H1 (cell line): ENCODE measurements around the gene RHOV. TPM values are rescaled to one million over a fixed set of nuclear protein-coding genes. Genes with fewer than 3 reads are reported as not detected.

ENCODE experiments used
- polyA plus RNA-seq, 7 experiments: library from polyadenylated mRNA; depleted of rRNA in 3 of 7; stranded (reverse) in 5 of 7; unstranded in 2 of 7; fragments of >200 nt in 5 of 7; fragments of 200-250 nt in 2 of 7; gene quantifications; 1 replicate in 5 of 7; 2 replicates in 1 of 7; 4 replicates in 1 of 7; pipeline versions ENCODE4 v1.2.1 to v1.2.3, GENCODE V29; 2011 to 2013; ENCODE audit warnings: missing spikeins in 2 of 7, mixed read lengths in 2 of 7
- total RNA-seq: library from RNA; stranded (reverse); fragmentation: NEBNext Ultra II Directional; extraction: Animal tissue kit (Norgen Biotek cat#: 25700); gene quantifications from 2 replicates; pipeline ENCODE4 v1.2.1, GENCODE V29; 2021
- TF ChIP-seq, protein P1 (sequence below): IDR thresholded peaks from 2 replicates; pipeline ENCODE4 v1.6.1; 2011; ENCODE audit warnings: low read length, improper control_type of control experiment

RHOV gene
- total and polyA plus RNA-seq, 2 of the 8 experiments (the other 6 are each of a cell fraction or from before 2014, with no cell fraction given) = 1.5 to 2.7 TPM

DNA sequence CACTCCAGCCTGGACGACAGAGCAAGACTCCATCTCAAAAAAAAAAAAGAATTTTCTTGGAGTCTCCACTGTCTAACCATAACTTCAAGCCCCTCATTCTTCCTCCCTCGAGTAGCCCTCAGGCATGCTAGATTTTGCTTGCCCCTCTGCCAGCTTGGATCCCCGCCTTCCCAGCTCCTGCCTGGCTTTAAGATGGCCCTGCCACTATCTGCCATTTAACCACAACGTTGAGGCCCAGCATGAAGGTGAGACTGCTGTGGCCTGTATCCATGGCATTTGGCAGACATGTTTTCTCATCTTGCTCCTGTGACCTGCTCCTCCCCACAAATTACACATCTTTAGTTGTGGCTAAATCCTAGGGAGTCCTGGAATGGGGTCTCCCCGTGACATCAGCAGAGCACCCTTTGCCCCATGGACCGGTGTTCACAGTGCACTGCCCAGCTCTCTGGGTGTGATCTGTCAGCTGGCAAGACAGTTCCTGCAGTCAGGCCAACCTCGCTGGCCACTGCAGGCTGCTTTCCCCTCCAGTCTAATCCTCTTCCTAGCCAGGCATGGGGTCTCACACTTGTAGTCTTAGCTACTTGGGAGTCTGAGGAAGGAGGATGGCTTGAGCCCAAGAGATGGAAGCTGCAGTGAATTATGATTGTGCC lies 30.6 kb upstream of the RHOV start (continued):
- TF ChIP-seq, protein P1, sequence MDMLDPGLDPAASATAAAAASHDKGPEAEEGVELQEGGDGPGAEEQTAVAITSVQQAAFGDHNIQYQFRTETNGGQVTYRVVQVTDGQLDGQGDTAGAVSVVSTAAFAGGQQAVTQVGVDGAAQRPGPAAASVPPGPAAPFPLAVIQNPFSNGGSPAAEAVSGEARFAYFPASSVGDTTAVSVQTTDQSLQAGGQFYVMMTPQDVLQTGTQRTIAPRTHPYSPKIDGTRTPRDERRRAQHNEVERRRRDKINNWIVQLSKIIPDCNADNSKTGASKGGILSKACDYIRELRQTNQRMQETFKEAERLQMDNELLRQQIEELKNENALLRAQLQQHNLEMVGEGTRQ = no peak
